Lung (tissue), 12 donors: ENCODE results near the gene PLAAT4. TPM values are rescaled to one million over a fixed set of nuclear protein-coding genes. Genes with fewer than 3 reads are reported as not detected.
"Not testable (repeated sequence)": the region's sequence is repeated elsewhere in the genome, so short reads cannot be mapped to it uniquely, and the experiment has no call there.

ENCODE experiments used
- ATAC-seq: fragments of 200-7000 bp; cut with Tn5 transposase; one replicate; pipeline ENCODE4 v1.9.1; 2020; ENCODE audit warnings: moderate number of reproducible peaks; ENCODE audit not compliant: insufficient read depth, low FRiP score
- DNase-seq, 3 donors: peaks; one replicate each; pipeline ENCODE4 v3.0.0-alpha.2; 2013 to 2017
- H3K27ac ChIP-seq, 2 donors: one replicate each; pipeline ENCODE4 v1.5.1; 2013; ENCODE audit warnings: mild to moderate bottlenecking in 2 of 2, moderate library complexity in 2 of 2, control low read depth in 1 of 2, inconsistent platforms in 1 of 2, low read depth in 1 of 2, low read length in 1 of 2
- H3K27me3 ChIP-seq, 3 donors: one replicate each; pipeline ENCODE4 v1.5.1; 2013; ENCODE audit warnings: low read length in 2 of 3; ENCODE audit not compliant: control insufficient read depth in 3 of 3, insufficient read depth in 3 of 3
- H3K36me3 ChIP-seq, 4 donors: one replicate each; pipeline ENCODE4 v1.5.1; 2013; ENCODE audit warnings: low read length in 4 of 4, mild to moderate bottlenecking in 1 of 4, moderate library complexity in 1 of 4; ENCODE audit not compliant: control insufficient read depth in 4 of 4, insufficient read depth in 4 of 4
- H3K4me1 ChIP-seq, 5 donors: one replicate each; pipeline ENCODE4 v1.5.1; 2013; ENCODE audit warnings: low read length in 5 of 5, mild to moderate bottlenecking in 2 of 5, moderate library complexity in 1 of 5; ENCODE audit not compliant: control insufficient read depth in 5 of 5, insufficient read depth in 5 of 5
- H3K4me3 ChIP-seq: one replicate; pipeline ENCODE4 v1.5.1; 2013; ENCODE audit warnings: mild to moderate bottlenecking, control low read depth, moderate library complexity
- H3K9ac ChIP-seq, 2 donors: one replicate each; pipeline ENCODE4 v1.5.1; 2013; ENCODE audit warnings: low read length in 2 of 2, control low read depth in 1 of 2; ENCODE audit not compliant: insufficient read depth in 1 of 2
- H3K9me3 ChIP-seq, 4 donors: one replicate each; pipeline ENCODE4 v1.5.1; 2013; ENCODE audit warnings: low read length in 3 of 4, mild to moderate bottlenecking in 1 of 4, moderate library complexity in 1 of 4; ENCODE audit not compliant: control insufficient read depth in 4 of 4, insufficient read depth in 3 of 4
- WGBS, 2 donors: extraction: QIAGEN DNeasy Blood & Tissue Kit; methylation state at CpG; one replicate each; pipeline ENCODE4 v1.1.7; 2013; 5-methylcytosine and 5-hydroxymethylcytosine counted together
- polyA plus RNA-seq, 2 donors: library from polyadenylated mRNA; stranded (reverse); fragments of 200-250 nt; gene quantifications; one replicate each; pipeline ENCODE4 v1.2.1, GENCODE V29; 2013
- total RNA-seq, 2 donors: library from RNA; depleted of rRNA in 1 of 2; stranded (reverse); fragments of >200 nt in 1 of 2; gene quantifications; one replicate each; pipeline ENCODE4 v1.2.1, GENCODE V29; 2014 to 2021
- TF ChIP-seq, protein P1 (sequence below): IDR thresholded peaks from 2 replicates; pipeline ENCODE4 v1.5.1; 2012; ENCODE audit warnings: mild to moderate bottlenecking; ENCODE audit errors: control extremely low read depth, extremely low read depth
- donor health status: control.
- donor health status: control.
- donor health status: Bipolar disorder and iron deficiency.
- donor health status: healthy.
- donor health status: DM: yes; HTN: yes; CAD: no.

Gene PLAAT4
- total and polyA plus RNA-seq, 4 donors, result 49.7 to 336 (median 148) TPM

DNA sequence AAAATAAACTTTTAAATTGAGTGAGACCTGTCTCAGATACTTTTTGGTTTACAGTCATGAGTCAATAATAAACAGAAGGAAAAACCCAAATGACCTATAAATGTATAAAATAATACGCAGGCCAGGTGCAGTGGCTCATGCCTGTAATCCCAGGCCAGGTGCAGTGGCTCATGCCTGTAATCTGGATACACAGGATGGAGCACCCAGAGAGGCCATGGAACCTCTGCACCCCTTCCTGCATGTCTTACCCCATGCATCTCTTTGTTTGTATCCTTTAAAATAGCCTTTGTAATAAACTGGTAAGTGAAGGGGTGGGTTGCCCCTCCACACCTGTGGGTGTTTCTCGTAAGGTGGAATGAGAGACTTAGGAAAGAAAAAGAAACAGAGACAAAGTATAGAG lies 8.9 kb upstream of the PLAAT4 start:
- no peaks in the 10 kb centered on the region for H3K9me3 ChIP-seq
- TF ChIP-seq, protein P1, sequence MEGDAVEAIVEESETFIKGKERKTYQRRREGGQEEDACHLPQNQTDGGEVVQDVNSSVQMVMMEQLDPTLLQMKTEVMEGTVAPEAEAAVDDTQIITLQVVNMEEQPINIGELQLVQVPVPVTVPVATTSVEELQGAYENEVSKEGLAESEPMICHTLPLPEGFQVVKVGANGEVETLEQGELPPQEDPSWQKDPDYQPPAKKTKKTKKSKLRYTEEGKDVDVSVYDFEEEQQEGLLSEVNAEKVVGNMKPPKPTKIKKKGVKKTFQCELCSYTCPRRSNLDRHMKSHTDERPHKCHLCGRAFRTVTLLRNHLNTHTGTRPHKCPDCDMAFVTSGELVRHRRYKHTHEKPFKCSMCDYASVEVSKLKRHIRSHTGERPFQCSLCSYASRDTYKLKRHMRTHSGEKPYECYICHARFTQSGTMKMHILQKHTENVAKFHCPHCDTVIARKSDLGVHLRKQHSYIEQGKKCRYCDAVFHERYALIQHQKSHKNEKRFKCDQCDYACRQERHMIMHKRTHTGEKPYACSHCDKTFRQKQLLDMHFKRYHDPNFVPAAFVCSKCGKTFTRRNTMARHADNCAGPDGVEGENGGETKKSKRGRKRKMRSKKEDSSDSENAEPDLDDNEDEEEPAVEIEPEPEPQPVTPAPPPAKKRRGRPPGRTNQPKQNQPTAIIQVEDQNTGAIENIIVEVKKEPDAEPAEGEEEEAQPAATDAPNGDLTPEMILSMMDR, result no peak
- H3K36me3 ChIP-seq, result no peaks in the 10 kb centered on the region
- H3K9ac ChIP-seq, result no peak overlapping the region
- ATAC-seq (no peak), DNase-seq (no peak)
- H3K27me3 ChIP-seq, result no peaks in the 10 kb centered on the region
- WGBS, 2 donors, result 81 to 89% methylated on average over 2 of the region's 2 CpGs
- H3K27ac ChIP-seq, result peak overlapping the region in 1 of 2 donors; percentile 37
- H3K4me1 ChIP-seq, result peaks cover 0 to 6% (median 2%) of the 10 kb centered on the region in 5 donors
- H3K4me3 ChIP-seq, result no peak overlapping the region

DNA sequence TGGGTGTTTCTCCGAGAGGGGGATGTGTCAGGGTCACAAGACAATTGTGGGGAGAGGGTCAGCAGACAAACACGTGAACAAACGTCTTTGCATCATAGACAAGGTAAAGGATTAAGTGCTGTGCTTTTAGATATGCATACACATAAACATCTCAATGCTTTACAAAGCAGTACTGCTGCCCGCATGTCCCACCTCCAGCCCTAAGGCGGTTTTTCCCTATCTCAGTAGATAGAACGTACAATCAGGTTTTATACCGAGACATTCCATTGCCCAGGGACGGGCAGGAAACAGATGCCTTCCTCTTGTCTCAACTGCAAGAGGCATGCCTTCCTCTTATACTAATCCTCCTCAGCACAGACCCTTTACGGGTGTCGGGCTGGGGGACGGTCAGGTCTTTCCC lies 8.5 kb upstream of the PLAAT4 start:
- not testable (repeated sequence) for H3K27ac ChIP-seq, H3K9ac ChIP-seq, ATAC-seq, H3K4me1 ChIP-seq, H3K4me3 ChIP-seq, H3K9me3 ChIP-seq, H3K27me3 ChIP-seq, H3K36me3 ChIP-seq, DNase-seq
- 31 to 32% methylated on average over 5 to 7 of the region's 11 CpGs for WGBS, 2 donors

DNA sequence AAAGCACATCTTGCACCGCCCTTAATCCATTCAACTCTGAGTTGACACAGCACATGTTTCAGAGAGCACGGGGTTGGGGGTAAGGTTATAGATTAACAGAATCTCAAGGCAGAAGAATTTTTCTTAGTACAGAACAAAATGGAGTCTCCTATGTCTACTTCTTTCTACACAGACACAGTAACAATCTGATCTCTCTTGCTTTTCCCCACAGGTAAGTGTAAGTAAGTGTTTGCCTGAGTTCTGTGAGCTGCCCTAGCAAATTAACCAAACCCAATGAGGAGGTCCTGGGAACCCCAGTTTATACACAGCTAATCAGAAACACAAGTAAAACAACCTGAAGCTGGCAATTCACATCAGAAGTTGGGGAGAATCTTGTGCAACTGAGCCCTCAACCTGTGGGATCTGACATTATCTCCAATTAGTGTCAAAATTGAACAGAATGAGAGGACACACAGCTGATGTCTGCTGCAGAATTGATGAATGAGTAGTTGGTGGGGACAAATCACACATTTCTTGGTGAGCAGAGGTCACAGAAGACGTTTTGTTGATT lies 7.8 kb upstream of the PLAAT4 start:
- H3K27me3 ChIP-seq, DNase-seq, H3K4me1 ChIP-seq, H3K36me3 ChIP-seq, H3K4me3 ChIP-seq, H3K9ac ChIP-seq, H3K9me3 ChIP-seq, ATAC-seq: not testable (repeated sequence)
- 65 to 83% methylated on average over 1 of the region's 3 CpGs for WGBS, 2 donors
- H3K27ac ChIP-seq, result peak overlapping the region in 1 of 2 donors; percentile 88

DNA sequence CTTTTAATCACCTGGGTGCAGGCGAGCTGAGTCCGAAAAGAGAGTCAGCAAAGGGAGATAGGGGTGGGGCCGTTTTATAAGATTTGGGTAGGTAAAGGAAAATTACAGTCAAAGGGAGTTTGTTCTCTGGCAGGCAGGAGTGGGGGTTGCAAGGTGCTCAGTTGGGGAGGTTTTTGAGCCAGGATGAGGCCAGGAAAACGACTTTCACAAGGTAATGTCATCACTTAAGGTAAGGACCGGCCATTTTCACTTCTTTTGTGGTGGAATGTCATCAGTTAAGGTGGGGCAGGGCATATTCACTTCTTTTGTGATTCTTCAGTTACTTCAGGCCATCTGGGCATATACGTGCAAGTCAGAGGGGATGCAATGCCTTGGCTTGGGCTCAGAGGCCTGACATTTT lies 7.2 kb upstream of the PLAAT4 start:
- H3K4me1 ChIP-seq, ATAC-seq, H3K9ac ChIP-seq, H3K9me3 ChIP-seq, H3K27me3 ChIP-seq, H3K4me3 ChIP-seq, DNase-seq, H3K36me3 ChIP-seq: not testable (repeated sequence)
- H3K27ac ChIP-seq, result peak overlapping the region in 1 of 2 donors; percentile 45
- WGBS, 2 donors, result 64 to 86% methylated on average over 6 of the region's 6 CpGs

DNA sequence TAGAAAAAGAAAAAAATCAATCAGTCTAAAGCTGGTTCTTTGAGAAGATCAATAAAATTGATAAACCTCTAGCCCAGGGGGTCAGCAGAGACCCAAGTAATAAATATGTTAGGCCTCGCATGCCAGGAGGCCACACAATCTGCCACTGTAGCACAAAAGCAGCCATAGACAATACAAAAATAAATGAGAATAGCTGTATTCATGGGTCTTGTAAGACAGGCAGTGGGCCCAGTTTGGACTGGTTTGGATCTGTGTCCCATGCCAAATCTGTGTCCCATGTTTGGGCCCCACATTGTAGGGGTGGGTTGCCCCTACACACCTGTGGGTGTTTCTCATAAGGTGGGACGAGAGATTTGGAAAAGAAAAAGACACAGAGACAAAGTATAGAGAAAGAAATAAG lies 6.6 kb upstream of the PLAAT4 start:
- ATAC-seq, result no peak
- no peak for DNase-seq
- 94 to 98% methylated on average over 2 of the region's 2 CpGs for WGBS, 2 donors
- TF ChIP-seq, protein P1, result no peak
- Histone ChIP-seq H3K27ac (peak overlapping the region in 1 of 2 donors; percentile 18), H3K9me3 (no peaks in the 10 kb centered on the region), H3K9ac (no peak overlapping the region), H3K27me3 (no peaks in the 10 kb centered on the region), H3K4me1 (peaks cover 0 to 6% (median 2%) of the 10 kb centered on the region in 5 donors), H3K4me3 (no peak overlapping the region), H3K36me3 (no peaks in the 10 kb centered on the region)

DNA sequence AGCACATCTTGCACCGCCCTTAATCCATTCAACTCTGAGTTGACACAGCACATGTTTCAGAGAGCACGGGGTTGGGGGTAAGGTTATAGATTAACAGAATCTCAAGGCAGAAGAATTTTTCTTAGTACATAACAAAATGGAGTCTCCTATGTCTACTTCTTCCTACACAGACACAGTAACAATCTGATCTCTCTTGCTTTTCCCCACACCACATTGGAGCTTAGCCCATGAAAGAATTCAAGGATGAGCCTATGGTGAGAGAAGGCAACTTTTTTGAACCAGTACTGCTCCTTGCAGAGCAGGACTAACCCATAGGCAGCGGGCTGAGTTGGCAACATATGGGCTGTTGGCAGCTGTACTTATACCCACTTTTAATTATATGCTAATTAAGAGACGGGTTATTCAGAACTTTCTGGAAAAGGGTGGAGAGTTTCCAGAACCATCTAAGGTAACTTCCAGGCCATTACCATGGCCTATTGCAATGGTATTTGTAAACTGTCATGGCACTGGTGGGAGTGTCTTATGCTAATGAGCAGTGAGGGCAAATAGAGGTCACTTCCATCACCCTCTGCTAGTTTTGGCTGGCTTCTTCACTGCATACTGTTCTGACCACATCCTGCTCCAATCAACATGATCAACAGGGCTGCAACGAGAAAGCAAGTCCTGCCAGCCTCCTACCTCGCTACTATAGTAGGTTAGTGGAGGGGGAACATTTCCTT lies 5.4 kb upstream of the PLAAT4 start:
- peak; percentile 84 for ATAC-seq
- not testable (repeated sequence) for H3K4me1 ChIP-seq, H3K27me3 ChIP-seq, H3K9me3 ChIP-seq, H3K36me3 ChIP-seq, H3K9ac ChIP-seq, H3K4me3 ChIP-seq
- DNase-seq, result peak; percentile 39 to 78 (median 67)
- H3K27ac ChIP-seq, result peak overlapping the region in 1 of 2 donors; percentile 95
- WGBS, 2 donors, result 45 to 66% methylated on average over 4 of the region's 6 CpGs
